ENCODE data around the gene ZNF892. TPM values are rescaled to one million over a fixed set of nuclear protein-coding genes. Genes with fewer than 3 reads are reported as not detected.
"Not testable (repeated sequence)": the region's sequence is repeated elsewhere in the genome, so short reads cannot be mapped to it uniquely, and the experiment has no call there.

Gene ZNF892
- total RNA-seq, 1 donor from 2014 or later, result 20.2 TPM

GRCh38 chr2:95240091-95240490 lies 32.8 kb downstream of the ZNF892 start:
- TF ChIP-seq CTCF (conservative IDR thresholded peaks at IDR 0.05), result no peak
- Mint-ChIP-seq H3K36me3 (ENCODE audit: low read depth) (peaks cover 25% of the 10 kb centered on the region), H3K4me3 (no peak overlapping the region), H3K9me3 (peaks cover 27% of the 10 kb centered on the region), H3K27ac (ENCODE audit: unreplicated experiment) (no peak overlapping the region), H3K4me1 (no peaks in the 10 kb centered on the region), H3K27me3 (ENCODE audit: low read depth) (no peaks in the 10 kb centered on the region)
- no peak for DNase-seq (ENCODE audit: low read depth, low spot score)

GRCh38 chr2:95240556-95240955 lies 33.2 kb downstream of the ZNF892 start:
- Mint-ChIP-seq H3K27me3 (ENCODE audit: low read depth) (no peaks in the 10 kb centered on the region), H3K4me1 (no peaks in the 10 kb centered on the region), H3K27ac (ENCODE audit: unreplicated experiment) (no peak overlapping the region), H3K36me3 (ENCODE audit: low read depth) (peaks cover 25% of the 10 kb centered on the region), H3K4me3 (no peak overlapping the region), H3K9me3 (peaks cover 26% of the 10 kb centered on the region)
- no peak for TF ChIP-seq CTCF (conservative IDR thresholded peaks at IDR 0.05)
- DNase-seq (ENCODE audit: low read depth, low spot score), result no peak

GRCh38 chr2:95242084-95242483 lies 34.8 kb downstream of the ZNF892 start:
- H3K27me3 Mint-ChIP-seq (ENCODE audit: low read depth); DNase-seq (ENCODE audit: low read depth, low spot score); H3K4me3 Mint-ChIP-seq; H3K27ac Mint-ChIP-seq (ENCODE audit: unreplicated experiment); H3K4me1 Mint-ChIP-seq: not testable (repeated sequence)
- H3K9me3 Mint-ChIP-seq, result peaks cover 31% of the 10 kb centered on the region
- H3K36me3 Mint-ChIP-seq (ENCODE audit: low read depth), result peaks cover 29% of the 10 kb centered on the region

Other genes with a start within 250 kb of the ZNF892 start
- gene MAL, start 181.8 kb upstream of the ZNF892 start, total RNA-seq, result 0.48 and 0.65 TPM in 2 replicates
- 58.8 and 60.7 TPM in 2 replicates for gene MRPS5, start 85.7 kb upstream of the ZNF892 start, total RNA-seq
- 22.6 and 28.0 TPM in 2 replicates for gene ZNF514, start 47.7 kb upstream of the ZNF892 start, total RNA-seq
- 6.3 and 7.0 TPM in 2 replicates for gene ZNF2, start 41.7 kb upstream of the ZNF892 start, total RNA-seq
- 1.8 and 2.7 TPM in 2 replicates for gene PROM2, start 66.9 kb downstream of the ZNF892 start, total RNA-seq
- gene KCNIP3, start 89.8 kb downstream of the ZNF892 start, total RNA-seq, result 2.9 and 4.1 TPM in 2 replicates
- gene FAHD2A, start 195.2 kb downstream of the ZNF892 start, total RNA-seq, result 37.7 and 42.2 TPM in 2 replicates